Superior temporal gyrus (tissue), 1 donor: ENCODE results near the gene SYP.
"Not testable (repeated sequence)": the region's sequence is repeated elsewhere in the genome, so short reads cannot be mapped to it uniquely, and the experiment has no call there.

ENCODE experiments used
- DNase-seq: peaks from one replicate; pipeline ENCODE4 v3.0.0-alpha.2; 2016; ENCODE audit errors: extremely low spot score

SYP gene

DNA sequence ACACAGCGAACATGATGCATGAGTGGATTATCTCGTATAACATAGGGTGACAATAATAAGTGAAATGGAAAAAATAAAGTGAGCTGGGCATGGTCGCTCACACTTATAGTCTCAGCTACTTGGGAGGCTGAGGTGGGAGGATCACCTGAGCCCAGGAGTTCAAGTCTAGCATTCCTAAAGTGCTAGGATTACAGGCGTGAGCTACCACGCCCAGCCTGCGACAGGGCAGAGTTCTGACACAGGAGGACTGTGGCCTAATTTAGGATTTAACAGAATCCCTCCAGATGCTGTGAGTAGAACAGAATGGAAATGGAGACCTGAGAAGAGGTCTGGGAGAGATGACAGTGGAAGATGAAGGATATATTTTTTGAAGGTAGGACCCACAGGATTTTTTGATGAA is 10.4 kb downstream of the SYP start:
- DNase-seq: no peak

- no peak for DNase-seq
These were observed 11.4 kb downstream of the SYP start for GRCh38 chrX:49188468-49189076.

DNA sequence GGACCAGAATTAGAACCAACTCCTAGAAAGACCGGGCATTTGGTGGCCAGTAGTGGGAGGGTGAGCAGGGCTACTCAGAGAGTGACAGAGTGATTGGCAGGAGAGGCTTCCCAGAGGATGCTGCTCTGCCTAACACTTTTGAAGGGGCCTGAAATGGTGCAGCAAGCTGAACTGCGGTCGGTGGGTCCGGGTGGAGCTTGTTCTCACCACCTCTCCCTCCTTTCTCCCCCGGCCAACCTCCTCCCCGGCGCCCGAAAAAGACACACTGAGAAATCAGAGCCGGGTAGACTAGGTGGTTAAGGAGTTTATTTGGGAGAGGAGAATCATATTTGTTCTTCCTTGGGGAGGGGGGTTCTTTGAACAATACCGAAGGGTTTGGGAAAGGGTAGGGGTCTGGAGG is 12.5 kb downstream of the SYP start:
- DNase-seq: no peak

DNA sequence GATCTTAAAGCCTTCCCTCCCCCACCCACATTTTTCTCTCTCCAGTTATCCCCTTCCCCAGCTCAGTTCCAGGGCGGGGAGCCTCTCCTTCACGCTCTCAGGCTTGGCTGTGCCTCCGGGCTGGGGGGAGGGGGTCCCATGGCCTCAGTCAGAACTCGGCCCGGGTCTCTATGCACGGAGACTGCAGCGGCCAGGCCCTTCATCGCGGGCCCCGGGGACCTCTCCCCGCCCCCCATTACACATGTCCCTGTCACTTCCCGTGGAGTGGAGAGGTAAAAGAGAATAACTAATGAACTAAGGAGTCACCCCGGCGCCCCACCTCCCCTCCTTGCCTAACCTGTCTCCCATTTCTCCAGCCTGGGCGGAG is 13.0 kb downstream of the SYP start:
- no peak for DNase-seq

GRCh38 chrX:49186125-49187027 is 13.6 kb downstream of the SYP start, which contains the start of gene PRICKLE3:
PRICKLE3 (minus strand) TSS chrX:49186373; CDS start chrX:49186297, 76 bp downstream.
- no peak for DNase-seq

- DNase-seq: no peak
These were observed 15.4 kb downstream of the SYP start for GRCh38 chrX:49184294-49185281.

DNA sequence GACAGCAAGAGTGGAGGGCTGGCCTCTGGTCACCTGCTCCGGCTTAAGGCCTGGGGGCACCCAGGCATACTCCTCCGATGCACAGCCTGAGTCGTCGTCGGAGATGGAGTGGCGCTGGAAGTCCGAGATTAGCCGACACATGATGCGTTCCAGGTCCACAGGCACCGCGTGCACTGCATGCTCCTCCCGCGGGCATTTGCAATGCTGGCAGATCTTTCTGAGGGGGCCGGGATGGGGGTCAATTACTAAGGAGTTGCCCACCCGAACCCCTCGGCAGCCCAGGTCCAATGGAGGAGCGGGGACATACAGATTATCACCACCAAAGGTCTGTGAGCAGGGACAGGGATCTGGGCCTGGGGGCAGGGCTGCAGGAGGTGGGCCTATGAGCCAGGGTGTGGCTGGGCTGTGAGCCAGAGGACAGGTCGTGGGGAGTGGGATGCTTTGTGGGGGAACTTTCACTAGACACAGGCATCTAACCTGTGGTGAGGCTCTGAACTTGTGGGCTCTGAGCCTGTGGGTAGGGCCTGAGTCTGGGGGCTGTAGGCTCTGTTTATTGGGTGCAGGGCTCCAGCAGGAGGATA is 16.2 kb downstream of the SYP start:
- no peak for DNase-seq

- DNase-seq: no peak
These were observed 20.6 kb downstream of the SYP start for GRCh38 chrX:49179358-49179757.

DNA sequence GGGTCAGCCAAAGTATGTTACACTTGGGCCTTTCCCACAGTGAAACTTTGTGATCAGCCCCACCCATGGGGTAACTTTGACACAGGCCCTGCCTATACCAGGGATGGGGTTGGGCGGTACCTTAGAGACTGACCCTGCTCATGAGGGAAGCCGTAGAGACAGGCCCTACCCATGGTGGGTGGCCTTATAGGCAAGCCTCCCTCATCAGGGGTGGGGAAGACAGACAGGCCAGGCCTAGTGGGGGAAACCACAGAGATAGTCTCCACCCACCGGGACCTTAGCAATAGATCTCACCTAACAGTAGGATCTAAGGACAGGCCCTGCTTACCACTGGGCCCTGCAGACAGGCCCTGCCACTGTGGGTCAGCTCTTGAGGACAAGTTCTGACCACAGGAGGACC is 21.5 kb downstream of the SYP start:
- no peak for DNase-seq

DNA sequence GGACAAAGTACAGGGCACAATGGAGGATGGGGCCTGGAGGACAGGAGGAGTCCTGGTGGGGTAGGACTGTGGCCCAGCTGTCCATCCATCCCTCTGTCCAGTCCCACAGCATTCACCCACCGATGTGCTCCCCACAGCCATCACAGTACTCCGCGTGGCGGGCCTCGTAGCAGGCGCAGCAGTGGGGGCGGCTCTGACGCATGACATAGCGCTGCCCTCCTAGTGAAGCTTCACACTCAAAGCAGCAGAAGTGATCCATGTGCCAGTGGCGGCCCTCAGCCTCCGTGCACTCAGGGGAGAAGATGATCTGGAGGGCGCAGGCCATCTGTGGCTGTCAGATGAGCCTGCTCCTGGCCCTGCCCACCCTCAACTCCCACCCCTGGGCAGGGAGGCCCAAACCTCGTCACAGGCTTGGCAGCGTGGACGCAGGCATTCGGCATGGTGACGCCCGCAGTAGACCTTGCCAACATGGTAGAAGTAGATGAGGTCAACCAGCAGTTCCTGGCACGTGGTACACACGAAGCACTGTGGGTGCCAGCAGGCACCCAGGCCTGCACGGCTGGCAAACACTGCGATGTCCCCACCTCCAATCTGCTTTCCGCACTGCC is 22.0 kb downstream of the SYP start:
- no peak for DNase-seq

DNA sequence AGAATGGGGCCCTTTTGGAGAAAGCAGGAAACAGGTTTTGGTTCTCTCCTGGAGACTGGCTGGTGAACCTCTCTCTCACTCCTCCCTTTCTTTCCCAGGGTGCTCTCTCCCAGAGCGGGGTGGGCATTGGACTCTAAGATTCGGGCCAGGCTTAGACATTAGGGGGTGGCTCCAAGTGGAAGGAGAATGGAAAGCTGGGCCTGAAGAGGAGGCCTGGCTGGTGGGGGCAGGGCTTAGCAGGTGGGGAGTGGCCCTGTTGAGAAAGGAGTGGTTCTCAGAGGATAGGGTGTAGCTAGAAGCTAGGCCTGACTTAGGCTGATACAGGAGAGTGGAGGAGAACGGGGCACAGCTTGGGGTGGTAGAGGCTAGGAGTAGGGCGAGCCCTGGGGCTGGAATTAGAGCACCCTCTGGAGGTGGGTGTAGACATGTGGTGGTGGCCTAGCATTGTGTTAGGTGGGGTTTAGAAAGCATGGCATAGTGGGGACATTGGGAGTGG is 22.6 kb downstream of the SYP start:
- DNase-seq: no peak

DNA sequence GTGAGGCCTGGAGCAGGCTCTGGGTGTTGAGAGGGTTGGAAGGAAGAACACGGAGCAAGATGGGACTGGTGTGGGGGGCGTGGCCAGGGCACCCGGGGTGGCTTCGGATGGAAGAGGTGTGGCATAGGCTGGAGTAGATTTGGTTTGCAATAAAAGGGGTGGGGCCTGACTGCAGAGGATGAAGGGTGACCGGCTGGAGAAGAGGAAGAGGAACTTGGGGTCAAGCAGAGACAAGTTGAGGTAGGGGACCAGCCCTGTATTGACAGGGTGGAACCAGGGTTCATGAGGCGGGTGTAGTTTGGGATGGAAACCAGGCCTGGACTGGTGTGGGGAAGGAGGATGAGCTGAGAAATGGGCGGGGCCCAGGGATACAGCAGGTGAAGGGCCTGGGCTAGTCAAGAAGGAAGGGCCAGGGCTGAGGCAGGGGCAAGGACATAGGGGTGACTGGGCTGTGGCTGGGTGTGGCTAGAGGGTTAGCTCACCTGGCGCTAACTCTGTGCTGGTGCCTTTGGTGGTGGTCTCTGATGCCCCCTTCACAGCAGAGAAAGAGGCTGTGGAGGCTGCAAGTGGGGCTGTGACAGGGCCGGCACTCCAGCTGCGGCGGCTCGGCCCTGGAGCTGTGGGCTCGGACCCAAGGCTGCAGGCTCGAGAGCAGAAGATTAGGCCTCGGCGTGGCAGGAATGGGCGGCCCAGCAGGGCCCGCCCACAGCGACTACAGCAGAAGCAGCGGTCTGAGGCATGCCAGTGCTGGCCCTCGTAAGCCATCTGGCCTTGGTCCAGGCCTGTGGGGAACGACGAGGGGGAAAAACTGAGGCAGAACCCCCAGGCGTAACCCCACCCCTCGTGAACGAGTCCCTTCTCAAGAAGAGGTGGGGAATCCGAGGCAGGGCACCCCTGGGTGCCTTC is 23.3 kb downstream of the SYP start:
- no peak for DNase-seq

DNA sequence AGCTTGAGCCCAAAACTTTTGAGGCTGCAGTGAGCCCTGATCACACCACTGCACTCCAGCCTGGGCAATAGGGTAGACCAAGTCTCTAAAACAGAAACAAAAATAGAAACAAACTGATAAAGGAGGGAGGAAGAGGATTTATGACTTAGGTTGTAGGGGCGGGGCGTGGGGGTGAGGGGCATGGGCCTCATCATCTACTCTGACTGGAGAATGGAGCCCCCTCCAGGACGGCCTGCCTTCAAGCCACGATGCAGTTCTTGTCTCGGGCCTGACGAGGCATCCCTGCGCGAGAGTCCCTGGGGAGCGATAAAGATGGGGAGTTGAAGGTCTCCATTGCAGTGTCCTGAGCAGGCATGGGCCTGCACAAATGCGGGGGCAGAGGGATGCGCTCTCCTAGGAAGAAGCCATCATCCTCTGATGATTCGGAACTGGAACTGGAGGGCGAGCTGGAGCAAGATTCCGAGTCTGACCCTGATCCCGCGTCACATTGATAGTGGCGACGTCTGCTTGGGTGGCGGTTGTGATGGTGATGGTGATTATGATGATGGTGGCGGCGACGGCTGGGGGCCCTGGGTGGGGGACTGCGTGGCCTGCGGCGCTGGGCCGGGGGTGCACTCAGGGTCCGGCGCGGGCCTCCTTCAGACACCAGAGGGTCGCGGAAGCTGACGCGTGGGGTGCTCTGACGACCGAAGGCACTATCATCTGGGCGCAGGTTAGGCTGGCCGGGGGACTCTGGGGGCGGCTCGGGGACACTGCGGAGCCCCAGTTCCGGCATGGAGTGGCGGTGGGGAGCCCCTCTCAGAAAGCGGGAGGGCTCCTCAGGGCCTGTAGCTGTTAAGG is 24.3 kb downstream of the SYP start:
- DNase-seq: no peak

DNA sequence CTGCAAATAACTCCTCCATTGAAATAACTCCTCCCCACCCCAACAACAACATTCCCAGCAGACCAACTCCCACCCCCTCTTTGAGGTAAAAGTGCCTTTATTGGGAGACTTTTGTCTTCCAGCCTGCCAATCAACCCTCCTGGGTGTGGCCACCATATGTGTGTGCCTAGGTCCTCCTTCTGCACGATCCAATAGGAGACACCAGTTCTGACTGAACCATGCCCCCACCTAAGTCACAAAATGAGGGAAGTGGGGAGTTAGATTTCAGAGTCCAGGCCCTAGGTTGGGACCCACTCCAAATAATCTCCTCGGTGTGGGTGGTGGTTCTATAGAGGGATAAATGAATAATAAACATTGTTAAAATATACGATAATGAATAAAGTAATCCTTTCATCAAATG is 25.3 kb downstream of the SYP start:
- DNase-seq: no peak

- DNase-seq: not testable (repeated sequence)
These were observed 26.4 kb downstream of the SYP start for GRCh38 chrX:49173544-49173943.

DNA sequence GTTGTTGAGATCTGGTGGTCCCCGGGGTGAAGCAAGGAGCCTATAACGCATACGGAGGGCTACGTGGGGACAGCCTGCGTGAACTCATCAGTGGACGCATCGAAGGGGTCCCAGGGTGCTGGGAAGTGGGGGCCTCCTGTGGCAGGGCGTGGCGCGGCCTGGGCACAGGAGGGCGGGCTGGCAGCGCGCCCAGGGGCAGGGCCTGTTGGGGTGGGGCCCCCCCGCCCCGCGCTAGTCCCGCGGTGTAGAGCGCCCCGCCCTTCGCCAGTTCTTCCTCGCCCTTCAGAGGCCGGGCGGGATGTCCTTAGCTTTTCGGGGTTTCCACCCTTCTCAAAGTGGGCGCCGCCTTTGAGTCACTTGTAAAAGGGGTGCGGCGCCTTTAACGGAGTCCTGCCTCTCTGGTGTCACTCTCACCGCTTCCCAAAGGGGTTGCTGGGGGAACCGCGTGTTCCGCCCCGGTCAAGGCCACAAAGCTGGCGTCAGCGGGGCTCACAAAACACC is 27.7 kb downstream of the SYP start:
- DNase-seq: no peak

DNA sequence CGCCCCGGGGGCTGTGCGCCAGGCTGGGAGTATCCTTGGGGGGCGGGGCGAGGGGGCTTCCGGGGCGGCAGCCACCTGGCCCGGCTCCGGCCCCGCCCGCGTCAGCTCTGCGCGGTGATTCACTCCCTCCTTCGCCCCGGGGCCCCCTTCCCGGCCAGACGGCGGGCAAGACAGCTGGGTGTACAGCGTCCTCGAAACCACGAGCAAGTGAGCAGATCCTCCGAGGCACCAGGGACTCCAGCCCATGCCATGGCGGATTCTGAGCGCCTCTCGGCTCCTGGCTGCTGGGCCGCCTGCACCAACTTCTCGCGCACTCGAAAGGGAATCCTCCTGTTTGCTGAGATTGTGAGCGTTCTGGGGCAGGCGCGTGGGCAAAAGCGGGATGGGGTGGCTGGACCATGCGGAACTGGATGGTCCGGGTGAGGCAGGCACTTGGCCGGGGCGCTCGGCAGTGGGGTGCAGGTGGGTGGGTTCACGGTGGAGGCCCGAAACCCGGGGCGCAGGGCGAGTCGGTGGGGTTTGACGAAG is 28.2 kb downstream of the SYP start, which contains the start of gene PLP2:
PLP2 (plus strand) TSS at position 147 of the 528 bp plus-strand sequence; CDS start at position 250, 103 bp downstream.
- no peak for DNase-seq

GRCh38 chrX:49167740-49168108 is 32.3 kb downstream of the SYP start:
- DNase-seq: no peak
